K562 (cell line): ENCODE measurements around the gene ZNF48. TPM values are rescaled to one million over a fixed set of nuclear protein-coding genes. Genes with fewer than 3 reads are reported as not detected.

Experiments
- ARNT ChIP-seq, 2 experiments: fragments of 450-650 bp; IDR thresholded peaks; 2 replicates each; pipeline ENCODE4 v1.6.1; 2016; ENCODE audit warnings: mild to moderate bottlenecking in 1 of 2
- CBFA2T2 ChIP-seq: fragments of 450-650 bp; conservative IDR thresholded peaks from 2 replicates; pipeline ENCODE4 v1.6.1; 2017; ENCODE audit warnings: mild to moderate bottlenecking
- FOSL1 ChIP-seq: fragments of 200-800 bp; sonication (Bioruptor generic); conservative IDR thresholded peaks from 2 replicates; pipeline ENCODE4 v1.6.1; 2016; ENCODE audit warnings: missing genetic modification characterization, missing compliant biosample characterization
- ILK ChIP-seq: fragments of 450-650 bp; IDR thresholded peaks from 2 replicates; pipeline ENCODE4 v1.6.1; 2016; ENCODE audit warnings: missing genetic modification characterization, low read depth, mild to moderate bottlenecking, missing compliant biosample characterization, moderate library complexity, borderline replicate concordance
- JUN ChIP-seq, 2 experiments: sonication (generic) in 1 of 2; formaldehyde crosslinking in 1 of 2; IDR thresholded peaks; 2 replicates each; pipeline versions ENCODE4 v1.6.1 to v1.8.0; 2012 to 2022; ENCODE audit warnings: borderline replicate concordance in 2 of 2, mild to moderate bottlenecking in 2 of 2, improper control_type of control experiment in 1 of 2, low read depth in 1 of 2, low read length in 1 of 2, missing genetic modification reagents in 1 of 2
- JUNB ChIP-seq: fragments of 450-650 bp; formaldehyde crosslinking; conservative IDR thresholded peaks from 2 replicates; pipeline ENCODE4 v1.4.0; 2020; ENCODE audit warnings: mild to moderate bottlenecking
- KLF1 ChIP-seq: fragments of 450-650 bp; IDR thresholded peaks from 2 replicates; pipeline ENCODE4 v1.6.1; 2016; ENCODE audit warnings: missing genetic modification characterization, missing compliant biosample characterization
- NBN ChIP-seq: fragments of 450-650 bp; IDR thresholded peaks from 2 replicates; pipeline ENCODE4 v1.6.1; 2016; ENCODE audit warnings: low read depth, mild to moderate bottlenecking
- PCBP2 ChIP-seq: fragments of 200-400 bp; formaldehyde crosslinking; IDR thresholded peaks from 2 replicates; pipeline ENCODE4 v1.6.1; 2018; ENCODE audit warnings: low read length, low read depth, mild to moderate bottlenecking, moderate library complexity; ENCODE audit not compliant: poor library complexity, severe bottlenecking
- PHF20 ChIP-seq: fragments of 450-650 bp; IDR thresholded peaks from 2 replicates; pipeline ENCODE4 v1.6.1; 2018; ENCODE audit not compliant: partially characterized antibody
- PTBP1 ChIP-seq: fragments of 200-400 bp; formaldehyde crosslinking; IDR thresholded peaks from 2 replicates; pipeline ENCODE4 v1.6.1; 2017; ENCODE audit warnings: low read depth, low read length
- SAFB2 ChIP-seq: fragments of 200-400 bp; formaldehyde crosslinking; IDR thresholded peaks from 2 replicates; pipeline ENCODE4 v1.6.1; 2018; ENCODE audit warnings: borderline replicate concordance, low read length, low read depth, moderate library complexity; ENCODE audit not compliant: severe bottlenecking
- SMARCA4 ChIP-seq: fragments of 450-650 bp; IDR thresholded peaks from 2 replicates; pipeline ENCODE4 v1.6.1; 2016
- TAF1 ChIP-seq: IDR thresholded peaks from 2 replicates; pipeline ENCODE4 v1.6.1; 2011; ENCODE audit warnings: mild to moderate bottlenecking, low read length, moderate library complexity; ENCODE audit not compliant: insufficient read depth, control insufficient read depth, severe bottlenecking; ENCODE audit errors: extremely low read depth
- polyA plus RNA-seq, 8 experiments: library from polyadenylated mRNA; depleted of rRNA in 4 of 8; stranded (reverse) in 5 of 8; unstranded in 3 of 8; fragments of >200 nt; fragmentation: Nextera tagmentation in 2 of 8; fragmentation: Illumina TruSeq in 1 of 8; extraction: Ambion mirVana in 2 of 8; extraction: Trizol in 1 of 8; gene quantifications; 2 replicates each; pipeline versions ENCODE4 v1.2.1 to v1.2.3, GENCODE V29; 2011 to 2014; ENCODE audit warnings: inconsistent platforms in 1 of 8, missing spikeins in 1 of 8
- total RNA-seq, 7 experiments: library from RNA; depleted of rRNA in 6 of 7; stranded (reverse); fragments of >200 nt in 6 of 7; fragmentation: Illumina TruSeq in 2 of 7; extraction: Trizol in 2 of 7; gene quantifications; 2 replicates each; pipeline versions ENCODE4 v1.2.1 to v1.2.3, GENCODE V29; 2011 to 2021; ENCODE audit warnings: low replicate concordance in 1 of 7
- TF ChIP-seq, protein P1 (sequence below), 2 experiments: fragments of 450-650 bp; conservative IDR thresholded peaks; 2 replicates each; pipeline ENCODE4 v1.6.1; 2017; ENCODE audit warnings: mild to moderate bottlenecking in 2 of 2, moderate library complexity in 2 of 2
- TF ChIP-seq, protein P2 (sequence below), 2 experiments: IDR thresholded peaks; 2 replicates each; pipeline ENCODE4 v1.6.1; 2012; ENCODE audit warnings: improper control_type of control experiment in 2 of 2, low read depth in 2 of 2, low read length in 2 of 2, borderline replicate concordance in 1 of 2
- TF ChIP-seq, protein P3 (sequence below), 2 experiments: fragments of 450-650 bp in 1 of 2; sonication (generic) in 1 of 2; formaldehyde crosslinking in 1 of 2; IDR thresholded peaks in 1 of 2; conservative IDR thresholded peaks in 1 of 2; 2 replicates each; pipeline versions ENCODE4 v1.6.1 to v1.8.1; 2016 to 2023; ENCODE audit warnings: mild to moderate bottlenecking in 2 of 2, moderate library complexity in 2 of 2, inconsistent platforms in 1 of 2, missing genetic modification reagents in 1 of 2
- TF ChIP-seq, protein P4 (sequence below): sonication (generic); formaldehyde crosslinking; IDR thresholded peaks from 2 replicates; pipeline ENCODE4 v1.8.0; 2022; ENCODE audit warnings: mild to moderate bottlenecking, missing genetic modification reagents, borderline replicate concordance

The ZNF48 gene
- total and polyA plus RNA-seq, 9 of the 15 experiments (the other 6 are each of a cell fraction or from before 2014, with no cell fraction given): 0.38 to 11.6 (median 4.7) TPM

DNA sequence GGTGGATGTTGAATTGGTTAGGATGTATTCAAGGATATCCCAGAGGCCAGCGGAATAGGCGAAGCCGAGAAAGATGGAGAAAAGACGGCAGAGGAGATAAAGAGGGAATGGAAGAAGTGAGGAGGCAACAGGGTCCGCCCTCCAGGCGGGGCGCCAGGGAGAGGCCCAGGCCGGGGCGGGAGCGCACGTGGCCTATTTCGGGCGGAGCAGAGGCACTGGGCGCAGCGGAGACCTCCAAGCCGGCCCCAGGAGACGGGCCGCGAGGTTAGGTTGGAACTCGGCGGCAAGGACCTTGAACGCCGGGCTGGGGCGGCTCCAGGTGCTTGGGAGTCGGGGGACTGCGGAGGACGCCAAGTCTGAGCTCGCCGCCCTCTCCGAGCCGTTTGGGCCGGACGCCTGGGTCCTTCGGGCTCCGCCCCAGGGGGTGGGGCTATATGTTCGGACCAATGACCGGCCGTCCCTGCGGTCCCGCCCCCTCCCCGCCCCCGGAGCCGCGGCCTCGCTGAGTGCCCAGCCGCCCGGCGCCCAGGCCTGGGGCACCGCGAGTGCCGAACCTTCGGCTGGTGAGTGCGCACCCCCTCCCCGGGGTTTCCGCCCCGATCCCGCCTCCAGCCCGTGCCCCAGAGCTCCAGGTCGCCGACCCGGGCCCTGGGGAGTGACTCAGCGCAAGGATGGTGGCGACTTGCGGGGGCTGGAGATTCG is 12.0 kb downstream of the ZNF48 start, which contains the start of gene ZNF771 (continued):
- peak; percentile 57; the same call in 1 of the 2 replicates for TF ChIP-seq NBN
- TF ChIP-seq, protein P1, sequence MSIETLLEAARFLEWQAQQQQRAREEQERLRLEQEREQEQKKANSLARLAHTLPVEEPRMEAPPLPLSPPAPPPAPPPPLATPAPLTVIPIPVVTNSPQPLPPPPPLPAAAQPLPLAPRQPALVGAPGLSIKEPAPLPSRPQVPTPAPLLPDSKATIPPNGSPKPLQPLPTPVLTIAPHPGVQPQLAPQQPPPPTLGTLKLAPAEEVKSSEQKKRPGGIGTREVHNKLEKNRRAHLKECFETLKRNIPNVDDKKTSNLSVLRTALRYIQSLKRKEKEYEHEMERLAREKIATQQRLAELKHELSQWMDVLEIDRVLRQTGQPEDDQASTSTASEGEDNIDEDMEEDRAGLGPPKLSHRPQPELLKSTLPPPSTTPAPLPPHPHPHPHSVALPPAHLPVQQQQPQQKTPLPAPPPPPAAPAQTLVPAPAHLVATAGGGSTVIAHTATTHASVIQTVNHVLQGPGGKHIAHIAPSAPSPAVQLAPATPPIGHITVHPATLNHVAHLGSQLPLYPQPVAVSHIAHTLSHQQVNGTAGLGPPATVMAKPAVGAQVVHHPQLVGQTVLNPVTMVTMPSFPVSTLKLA (conservative IDR thresholded peaks at IDR 0.05): peak; percentile 99 to 100
- TF ChIP-seq JUN (IDR thresholded peaks at IDR 0.05; ENCODE audit: borderline replicate concordance, low read depth, low read length): peak; percentile 39; the same call in 1 of the 2 replicates
- 0 out of 2 replicates have a peak, but pooled peaks have one; percentile 35 for TF ChIP-seq JUN (CRISPR knock-in tag; IDR thresholded peaks at IDR 0.05; ENCODE audit: borderline replicate concordance)
- no peak for TF ChIP-seq PCBP2
- TF ChIP-seq JUNB (CRISPR knock-in tag): no peak
- no peak for TF ChIP-seq ILK (tag)
- no peak for TF ChIP-seq PTBP1
- TF ChIP-seq CBFA2T2: no peak
- no peak for TF ChIP-seq ARNT (IDR thresholded peaks at IDR 0.05)
- TF ChIP-seq PHF20: no peak
- TF ChIP-seq, protein P2, sequence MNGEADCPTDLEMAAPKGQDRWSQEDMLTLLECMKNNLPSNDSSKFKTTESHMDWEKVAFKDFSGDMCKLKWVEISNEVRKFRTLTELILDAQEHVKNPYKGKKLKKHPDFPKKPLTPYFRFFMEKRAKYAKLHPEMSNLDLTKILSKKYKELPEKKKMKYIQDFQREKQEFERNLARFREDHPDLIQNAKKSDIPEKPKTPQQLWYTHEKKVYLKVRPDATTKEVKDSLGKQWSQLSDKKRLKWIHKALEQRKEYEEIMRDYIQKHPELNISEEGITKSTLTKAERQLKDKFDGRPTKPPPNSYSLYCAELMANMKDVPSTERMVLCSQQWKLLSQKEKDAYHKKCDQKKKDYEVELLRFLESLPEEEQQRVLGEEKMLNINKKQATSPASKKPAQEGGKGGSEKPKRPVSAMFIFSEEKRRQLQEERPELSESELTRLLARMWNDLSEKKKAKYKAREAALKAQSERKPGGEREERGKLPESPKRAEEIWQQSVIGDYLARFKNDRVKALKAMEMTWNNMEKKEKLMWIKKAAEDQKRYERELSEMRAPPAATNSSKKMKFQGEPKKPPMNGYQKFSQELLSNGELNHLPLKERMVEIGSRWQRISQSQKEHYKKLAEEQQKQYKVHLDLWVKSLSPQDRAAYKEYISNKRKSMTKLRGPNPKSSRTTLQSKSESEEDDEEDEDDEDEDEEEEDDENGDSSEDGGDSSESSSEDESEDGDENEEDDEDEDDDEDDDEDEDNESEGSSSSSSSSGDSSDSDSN (IDR thresholded peaks at IDR 0.05; ENCODE audit: borderline replicate concordance in 1 of 2, low read depth in 2 of 2, low read length in 2 of 2): no peak
- no peak for TF ChIP-seq SAFB2
- TF ChIP-seq, protein P3, sequence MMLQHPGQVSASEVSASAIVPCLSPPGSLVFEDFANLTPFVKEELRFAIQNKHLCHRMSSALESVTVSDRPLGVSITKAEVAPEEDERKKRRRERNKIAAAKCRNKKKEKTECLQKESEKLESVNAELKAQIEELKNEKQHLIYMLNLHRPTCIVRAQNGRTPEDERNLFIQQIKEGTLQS (IDR thresholded peaks at IDR 0.05): peak; percentile 55
- TF ChIP-seq, protein P3 (CRISPR knock-in tag; conservative IDR thresholded peaks at IDR 0.05): no peak
- TF ChIP-seq KLF1: peak; percentile 59; the same call in 1 of the 2 replicates
- TF ChIP-seq FOSL1 (tag): peak; percentile 78
- TF ChIP-seq SMARCA4: no peak; the same call in none of the 2 replicates
- TF ChIP-seq, protein P4, sequence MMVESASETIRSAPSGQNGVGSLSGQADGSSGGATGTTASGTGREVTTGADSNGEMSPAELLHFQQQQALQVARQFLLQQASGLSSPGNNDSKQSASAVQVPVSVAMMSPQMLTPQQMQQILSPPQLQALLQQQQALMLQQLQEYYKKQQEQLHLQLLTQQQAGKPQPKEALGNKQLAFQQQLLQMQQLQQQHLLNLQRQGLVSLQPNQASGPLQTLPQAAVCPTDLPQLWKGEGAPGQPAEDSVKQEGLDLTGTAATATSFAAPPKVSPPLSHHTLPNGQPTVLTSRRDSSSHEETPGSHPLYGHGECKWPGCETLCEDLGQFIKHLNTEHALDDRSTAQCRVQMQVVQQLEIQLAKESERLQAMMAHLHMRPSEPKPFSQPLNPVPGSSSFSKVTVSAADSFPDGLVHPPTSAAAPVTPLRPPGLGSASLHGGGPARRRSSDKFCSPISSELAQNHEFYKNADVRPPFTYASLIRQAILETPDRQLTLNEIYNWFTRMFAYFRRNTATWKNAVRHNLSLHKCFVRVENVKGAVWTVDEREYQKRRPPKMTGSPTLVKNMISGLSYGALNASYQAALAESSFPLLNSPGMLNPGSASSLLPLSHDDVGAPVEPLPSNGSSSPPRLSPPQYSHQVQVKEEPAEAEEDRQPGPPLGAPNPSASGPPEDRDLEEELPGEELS: no peak
- peak; percentile 60 for TF ChIP-seq TAF1
